Heart left ventricle (tissue), 16 donors: ENCODE data around the gene LRP5. TPM values are rescaled to one million over a fixed set of nuclear protein-coding genes. Genes with fewer than 3 reads are reported as not detected.

ENCODE experiments used
- ATAC-seq, 4 donors: fragments of 200-7000 bp; cut with Tn5 transposase; one replicate each; pipeline ENCODE4 v1.9.1; 2020 to 2022; ENCODE audit warnings: moderate library complexity in 4 of 4, mild to moderate bottlenecking in 3 of 4, moderate number of reproducible peaks in 1 of 4
- DNase-seq, 5 donors: peaks; one replicate each; pipeline ENCODE4 v3.0.0-alpha.2; 2020
- H3K27ac ChIP-seq, 12 donors: fragments of 200-600 bp; sonication (generic) in 4 of 12; one replicate each; pipeline versions ENCODE4 v1.5.0 to v1.8.0; 2016 to 2022; ENCODE audit warnings: mild to moderate bottlenecking in 2 of 12
- H3K27me3 ChIP-seq, 9 donors: fragments of 200-600 bp; sonication (generic) in 2 of 9; one replicate each; pipeline versions ENCODE4 v1.5.1 to v1.8.0; 2016 to 2022; ENCODE audit warnings: mild to moderate bottlenecking in 3 of 9
- H3K36me3 ChIP-seq, 9 donors: fragments of 200-600 bp; sonication (generic) in 2 of 9; one replicate each; pipeline versions ENCODE4 v1.5.0 to v1.8.0; 2018 to 2022; ENCODE audit warnings: mild to moderate bottlenecking in 2 of 9
- H3K4me1 ChIP-seq, 12 donors: fragments of 200-600 bp; sonication (generic) in 4 of 12; one replicate each; pipeline versions ENCODE4 v1.5.0 to v1.8.0; 2016 to 2022; ENCODE audit warnings: mild to moderate bottlenecking in 3 of 12
- H3K4me3 ChIP-seq, 12 donors: fragments of 200-600 bp; sonication (generic) in 4 of 12; one replicate each; pipeline versions ENCODE4 v1.5.0 to v1.8.0; 2017 to 2022; ENCODE audit warnings: mild to moderate bottlenecking in 9 of 12, moderate library complexity in 4 of 12
- H3K9me3 ChIP-seq, 12 donors: fragments of 200-600 bp; sonication (generic) in 4 of 12; one replicate each; pipeline versions ENCODE4 v1.5.0 to v1.8.0; 2016 to 2022; ENCODE audit warnings: mild to moderate bottlenecking in 1 of 12
- POLR2A ChIP-seq, 2 donors: fragments of 450-650 bp; IDR thresholded peaks; one replicate each; pipeline ENCODE4 v1.6.1; 2017; ENCODE audit warnings: antibody characterized with exemption in 2 of 2, mild to moderate bottlenecking in 2 of 2, moderate library complexity in 2 of 2
- WGBS, 4 donors: extraction: QIAGEN DNeasy Blood & Tissue Kit in 2 of 4; methylation state at CpG; one replicate each; pipeline versions ENCODE4 v1.1.5 to v1.1.7; 2013 to 2018; 5-methylcytosine and 5-hydroxymethylcytosine counted together
- intact Hi-C, 10 donors: fragments of 100-400 bp; cut with DNase I; formaldehyde crosslinking; loops; one replicate each; pipeline versions ENCODE4 v1.11.1 to v1.14.2; 2022
- polyA plus RNA-seq, 2 donors: library from polyadenylated mRNA; stranded (reverse); fragments of 200-250 nt; gene quantifications; one replicate each; pipeline ENCODE4 v1.2.3, GENCODE V29; 2013
- total RNA-seq, 9 donors: library from RNA; depleted of rRNA in 2 of 9; stranded (reverse); fragments of >200 nt in 2 of 9; fragmentation: NEBNext Ultra II Directional in 3 of 9; extraction: Animal tissue kit (Norgen Biotek cat#: 25700) in 3 of 9; gene quantifications; one replicate each; pipeline versions ENCODE4 v1.1.0 to v1.2.4, GENCODE V29; 2016 to 2023
- TF ChIP-seq, protein P1 (sequence below), 12 donors: fragments of 200-600 bp; sonication (generic) in 4 of 12; IDR thresholded peaks; one replicate each; pipeline versions ENCODE4 v1.5.0 to v1.8.0; 2018 to 2022; ENCODE audit warnings: antibody characterized with exemption in 12 of 12, mild to moderate bottlenecking in 5 of 12
- donor health status: ischemic (EF 13 %, LVEDD 7.1; RV severe dilation, severe dysfunction).
- donor health status: healthy with polysubstance abuse.
- donor health status: DM: no; HTN: yes; CAD: no.
- donor health status: DM: no; HTN: no; CAD: no.
- donor health status: ischemic (EF 25% LVEDD 6.9; RV normal size, moderate dysfunction).
- donor health status: ischemic (EF 25% LVEDD 5.7; RV mildly dilated, moderate dysfunction).
- donor health status: healthy.
- donor health status: DM: yes; HTN: yes; CAD: no.
- donor health status: ischemic (EF 35%, LVEDD 5.7; RV mildly dilated, moderate dysfunction).
- donor health status: nonischemic (EF 11% LVEDD 7.7; RV severe dilation, severe dysfunction).
- donor health status: DM: yes; HTN: yes; CAD: no.
- donor health status: PGD.
- donor health status: ischemic (EF 29% LVEDD 5.4; RV normal size, mild dysfunction).
- donor health status: nonischemic (EF 23%, LVEDD 6.1; RV moderate dilation, normal function).

Gene LRP5
- total and polyA plus RNA-seq, 11 donors, result 30.2 to 62.5 (median 39.8) TPM

- WGBS, 4 donors, result 49 to 53% (median 52%) methylated on average over 9 to 13 of the region's 13 CpGs
Observed at GRCh38 chr11:68329978-68330699, 17.7 kb downstream of the LRP5 start.

GRCh38 chr11:68330700-68331337, 18.4 kb downstream of the LRP5 start:
- Histone ChIP-seq H3K27ac (peak overlapping the region in 11 of 12 donors; percentile 52 to 83 (median 65)), H3K9me3 (peaks cover 0 to 4% (median 0%) of the 10 kb centered on the region in 12 donors), H3K4me1 (peaks cover 16 to 81% (median 71%) of the 10 kb centered on the region in 12 donors), H3K27me3 (no peaks in the 10 kb centered on the region), H3K4me3 (no peak overlapping the region), H3K36me3 (no peaks in the 10 kb centered on the region)
- 48 to 64% (median 52%) methylated on average over 16 of the region's 16 CpGs for WGBS, 4 donors
- intact Hi-C loops, result loop anchor here in 1 of 10 donors (2.0 kb wide), 1 partner anchor 16 kb away; no protein-coding TSS in a partner anchor
- ATAC-seq (peak in 2 of 4 donors; percentile 16 to 18), DNase-seq (peak in 1 of 5 donors; percentile 29)
- no peak for TF ChIP-seq POLR2A (IDR thresholded peaks at IDR 0.05)
- TF ChIP-seq, protein P1, sequence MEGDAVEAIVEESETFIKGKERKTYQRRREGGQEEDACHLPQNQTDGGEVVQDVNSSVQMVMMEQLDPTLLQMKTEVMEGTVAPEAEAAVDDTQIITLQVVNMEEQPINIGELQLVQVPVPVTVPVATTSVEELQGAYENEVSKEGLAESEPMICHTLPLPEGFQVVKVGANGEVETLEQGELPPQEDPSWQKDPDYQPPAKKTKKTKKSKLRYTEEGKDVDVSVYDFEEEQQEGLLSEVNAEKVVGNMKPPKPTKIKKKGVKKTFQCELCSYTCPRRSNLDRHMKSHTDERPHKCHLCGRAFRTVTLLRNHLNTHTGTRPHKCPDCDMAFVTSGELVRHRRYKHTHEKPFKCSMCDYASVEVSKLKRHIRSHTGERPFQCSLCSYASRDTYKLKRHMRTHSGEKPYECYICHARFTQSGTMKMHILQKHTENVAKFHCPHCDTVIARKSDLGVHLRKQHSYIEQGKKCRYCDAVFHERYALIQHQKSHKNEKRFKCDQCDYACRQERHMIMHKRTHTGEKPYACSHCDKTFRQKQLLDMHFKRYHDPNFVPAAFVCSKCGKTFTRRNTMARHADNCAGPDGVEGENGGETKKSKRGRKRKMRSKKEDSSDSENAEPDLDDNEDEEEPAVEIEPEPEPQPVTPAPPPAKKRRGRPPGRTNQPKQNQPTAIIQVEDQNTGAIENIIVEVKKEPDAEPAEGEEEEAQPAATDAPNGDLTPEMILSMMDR (IDR thresholded peaks at IDR 0.05), result no peak

More at GRCh38 chr11:68329978-68330699, 17.7 kb downstream of the LRP5 start:
- DNase-seq, result peak in 1 of 5 donors; percentile 35
- Histone ChIP-seq H3K4me3 (no peak overlapping the region), H3K4me1 (peaks cover 16 to 80% (median 74%) of the 10 kb centered on the region in 12 donors), H3K9me3 (peaks cover 0 to 4% (median 0%) of the 10 kb centered on the region in 12 donors), H3K36me3 (no peaks in the 10 kb centered on the region), H3K27ac (peak overlapping the region in 8 of 12 donors; percentile 49 to 83 (median 64)), H3K27me3 (no peaks in the 10 kb centered on the region)
- TF ChIP-seq, protein P1 (IDR thresholded peaks at IDR 0.05), result no peak
- no peak for TF ChIP-seq POLR2A (IDR thresholded peaks at IDR 0.05)
- peak in 2 of 4 donors; percentile 4 to 22 for ATAC-seq
- intact Hi-C loops, result loop anchor here in 3 of 10 donors (2.0 to 5.0 kb wide), 2 partner anchors 15 to 52 kb away; no protein-coding TSS in a partner anchor

DNA sequence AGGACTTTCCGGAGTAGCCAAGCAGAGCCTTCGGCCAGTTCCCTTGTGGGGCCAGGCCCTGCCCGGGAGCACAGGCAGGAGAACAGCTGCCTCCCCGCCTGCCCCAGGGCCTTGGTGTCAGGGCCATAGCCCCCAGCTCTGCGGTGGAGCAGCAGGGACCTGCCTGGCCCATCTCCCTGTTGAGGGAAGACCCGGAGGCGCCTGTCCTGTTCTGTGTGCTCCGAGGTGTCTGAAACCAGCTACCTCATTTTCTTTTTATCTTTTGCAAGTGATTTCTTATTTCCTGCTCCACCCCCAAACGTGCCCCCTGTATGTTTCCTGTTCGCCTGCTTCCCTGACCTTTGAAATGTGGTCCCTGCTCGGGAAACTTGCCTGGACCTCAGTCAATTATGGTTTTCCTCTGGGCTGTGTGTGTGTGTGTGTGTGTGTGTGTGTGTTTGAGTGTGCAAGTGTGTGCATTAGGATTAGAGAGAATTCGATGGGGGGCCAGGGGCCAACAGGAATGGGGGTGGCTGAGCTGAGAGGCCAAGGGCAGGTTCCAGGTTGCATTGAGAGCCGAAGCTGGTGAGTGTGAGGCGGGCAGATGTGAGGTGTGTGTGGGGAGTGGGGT, 19.1 kb downstream of the LRP5 start:
- peak in 3 of 4 donors; percentile 18 to 41 (median 34) for ATAC-seq
- Histone ChIP-seq H3K4me3 (no peak overlapping the region), H3K9me3 (peaks cover 0 to 4% (median 0%) of the 10 kb centered on the region in 12 donors), H3K36me3 (no peaks in the 10 kb centered on the region), H3K27me3 (no peaks in the 10 kb centered on the region), H3K27ac (peak overlapping the region in 11 of 12 donors; percentile 52 to 83 (median 65)), H3K4me1 (peaks cover 16 to 81% (median 73%) of the 10 kb centered on the region in 12 donors)
- TF ChIP-seq POLR2A (IDR thresholded peaks at IDR 0.05), result no peak
- TF ChIP-seq, protein P1 (IDR thresholded peaks at IDR 0.05), result no peak
- intact Hi-C loops, result loop anchor here in 1 of 10 donors (2.0 kb wide), 1 partner anchor 17 kb away; no protein-coding TSS in a partner anchor
- 39 to 46% (median 44%) methylated on average over 11 to 14 of the region's 14 CpGs for WGBS, 4 donors
- peak in 2 of 5 donors; percentile 39 to 67 for DNase-seq
